Nephron progenitor cell (in vitro differentiated cells): ENCODE measurements around the gene COG7.

Experiments
- DNase-seq: peaks from one replicate; pipeline ENCODE4 v3.0.0; 2021
- H3K27ac Mint-ChIP-seq: 2 replicates; pipeline ENCODE4 v1.8.0; 2021; ENCODE audit warnings: mild to moderate bottlenecking, moderate library complexity, mixed read lengths
- H3K27me3 Mint-ChIP-seq: 2 replicates; pipeline ENCODE4 v1.8.0; 2021; ENCODE audit warnings: mild to moderate bottlenecking, low read depth, mixed read lengths; ENCODE audit not compliant: poor library complexity
- H3K36me3 Mint-ChIP-seq: 2 replicates; pipeline ENCODE4 v1.8.0; 2021; ENCODE audit warnings: low read depth, mixed read lengths
- H3K4me1 Mint-ChIP-seq: 2 replicates; pipeline ENCODE4 v1.8.0; 2021; ENCODE audit warnings: mixed read lengths
- H3K4me3 Mint-ChIP-seq: 2 replicates; pipeline ENCODE4 v1.8.0; 2021; ENCODE audit warnings: mild to moderate bottlenecking, moderate library complexity, mixed read lengths
- H3K9me3 Mint-ChIP-seq: 2 replicates; pipeline ENCODE4 v1.8.0; 2021; ENCODE audit warnings: mild to moderate bottlenecking, moderate library complexity, mixed read lengths
- CTCF ChIP-seq: fragments of 200-600 bp; sonication (generic); IDR thresholded peaks from 2 replicates; pipeline ENCODE4 v1.5.0; 2021; ENCODE audit warnings: antibody characterized with exemption

The COG7 gene

GRCh38 chr16:23416816-23417215 is 36.2 kb downstream of the COG7 start:
- H3K27ac Mint-ChIP-seq: no peak overlapping the region
- no peaks in the 10 kb centered on the region for H3K9me3 Mint-ChIP-seq
- DNase-seq: no peak
- no peaks in the 10 kb centered on the region for H3K27me3 Mint-ChIP-seq
- H3K4me3 Mint-ChIP-seq: no peak overlapping the region
- no peaks in the 10 kb centered on the region for H3K4me1 Mint-ChIP-seq
- peaks cover 24% of the 10 kb centered on the region for H3K36me3 Mint-ChIP-seq
- no peak for TF ChIP-seq CTCF

- Mint-ChIP-seq H3K4me3 (no peak overlapping the region), H3K9me3 (no peaks in the 10 kb centered on the region), H3K4me1 (no peaks in the 10 kb centered on the region), H3K27ac (no peak overlapping the region), H3K27me3 (no peaks in the 10 kb centered on the region), H3K36me3 (peaks cover 30% of the 10 kb centered on the region)
- TF ChIP-seq CTCF: no peak
- no peak for DNase-seq
These were observed 38.3 kb downstream of the COG7 start for GRCh38 chr16:23414731-23415130.

GRCh38 chr16:23410176-23410575 is 42.8 kb downstream of the COG7 start:
- no peak overlapping the region for H3K27ac Mint-ChIP-seq
- H3K4me3 Mint-ChIP-seq: no peak overlapping the region
- no peaks in the 10 kb centered on the region for H3K27me3 Mint-ChIP-seq
- H3K9me3 Mint-ChIP-seq: no peaks in the 10 kb centered on the region
- TF ChIP-seq CTCF: no peak
- H3K4me1 Mint-ChIP-seq: no peaks in the 10 kb centered on the region
- no peak for DNase-seq
- H3K36me3 Mint-ChIP-seq: peaks cover 57% of the 10 kb centered on the region

- DNase-seq: no peak
- Mint-ChIP-seq H3K9me3 (no peaks in the 10 kb centered on the region), H3K36me3 (peaks cover 59% of the 10 kb centered on the region), H3K4me1 (no peaks in the 10 kb centered on the region), H3K4me3 (no peak overlapping the region), H3K27ac (no peak overlapping the region), H3K27me3 (no peaks in the 10 kb centered on the region)
- no peak for TF ChIP-seq CTCF
These were observed 43.5 kb downstream of the COG7 start for GRCh38 chr16:23409522-23409921.

GRCh38 chr16:23408823-23409298 is 44.1 kb downstream of the COG7 start:
- Mint-ChIP-seq H3K27ac (peak overlapping the region; percentile 33), H3K9me3 (no peaks in the 10 kb centered on the region), H3K27me3 (no peaks in the 10 kb centered on the region), H3K36me3 (peaks cover 62% of the 10 kb centered on the region), H3K4me1 (no peaks in the 10 kb centered on the region), H3K4me3 (no peak overlapping the region)
- no peak for TF ChIP-seq CTCF
- DNase-seq: no peak

- DNase-seq: no peak
- no peaks in the 10 kb centered on the region for H3K4me1 Mint-ChIP-seq
- H3K9me3 Mint-ChIP-seq: no peaks in the 10 kb centered on the region
- no peak overlapping the region for H3K27ac Mint-ChIP-seq
- no peak overlapping the region for H3K4me3 Mint-ChIP-seq
- H3K36me3 Mint-ChIP-seq: peaks cover 59% of the 10 kb centered on the region
- H3K27me3 Mint-ChIP-seq: no peaks in the 10 kb centered on the region
- no peak for TF ChIP-seq CTCF
These were observed 44.7 kb downstream of the COG7 start for GRCh38 chr16:23408242-23408822.
